H9 (cell line): ENCODE results near the gene CDH4. TPM values are rescaled to one million over a fixed set of nuclear protein-coding genes. Genes with fewer than 3 reads are reported as not detected.

Experiments used
- DNase-seq: peaks from one replicate; pipeline ENCODE4 v3.0.0-alpha.2; 2017
- H2AFZ ChIP-seq: one replicate; pipeline ENCODE4 v1.6.1; 2013; ENCODE audit warnings: mild to moderate bottlenecking, low read length, control low read depth, moderate library complexity
- H2AK5ac ChIP-seq: 2 replicates; pipeline ENCODE4 v1.6.1; 2013; ENCODE audit warnings: low read length, control low read depth, mixed read lengths; ENCODE audit not compliant: insufficient read length
- H2BK120ac ChIP-seq: one replicate; pipeline ENCODE4 v1.6.1; 2013; ENCODE audit warnings: low read depth, mild to moderate bottlenecking, low read length, control low read depth, inconsistent platforms; ENCODE audit not compliant: poor library complexity, severe bottlenecking
- H2BK12ac ChIP-seq: 2 replicates; pipeline ENCODE4 v1.6.1; 2013; ENCODE audit warnings: low read length, control low read depth, mixed read lengths, low read depth; ENCODE audit not compliant: insufficient read length
- H2BK15ac ChIP-seq: 2 replicates; pipeline ENCODE4 v1.6.1; 2013; ENCODE audit warnings: low read depth, low read length, control low read depth
- H2BK20ac ChIP-seq: one replicate; pipeline ENCODE4 v1.6.1; 2013; ENCODE audit warnings: low read depth, mild to moderate bottlenecking, low read length, control low read depth, inconsistent platforms; ENCODE audit not compliant: poor library complexity, severe bottlenecking
- H2BK5ac ChIP-seq: 2 replicates; pipeline ENCODE4 v1.6.1; 2013; ENCODE audit warnings: low read length, control low read depth, mixed read lengths; ENCODE audit not compliant: insufficient read length
- H3K14ac ChIP-seq: 2 replicates; pipeline ENCODE4 v1.6.1; 2013; ENCODE audit warnings: low read length, control low read depth; ENCODE audit not compliant: insufficient read depth
- H3K18ac ChIP-seq: 2 replicates; pipeline ENCODE4 v1.6.1; 2013; ENCODE audit warnings: low read depth, mild to moderate bottlenecking, mixed read lengths, low read length, control low read depth; ENCODE audit not compliant: insufficient read length
- H3K23ac ChIP-seq: 2 replicates; pipeline ENCODE4 v1.6.1; 2013; ENCODE audit warnings: low read length, control low read depth, mixed read lengths, low read depth; ENCODE audit not compliant: insufficient read length
- H3K23me2 ChIP-seq: 2 replicates; pipeline ENCODE4 v1.6.1; 2013; ENCODE audit warnings: low read depth, mild to moderate bottlenecking, mixed read lengths, low read length, control low read depth; ENCODE audit not compliant: insufficient read length, poor library complexity, severe bottlenecking
- H3K27ac ChIP-seq: 2 replicates; pipeline ENCODE4 v1.5.1; 2013; ENCODE audit warnings: low read length, control low read depth, mixed read lengths, low read depth; ENCODE audit not compliant: insufficient read length
- H3K27me3 ChIP-seq: 2 replicates; pipeline ENCODE4 v1.6.1; 2013; ENCODE audit warnings: low read length, control low read depth, inconsistent platforms; ENCODE audit not compliant: insufficient read depth
- H3K4ac ChIP-seq: 2 replicates; pipeline ENCODE4 v1.6.1; 2013; ENCODE audit warnings: low read depth, mild to moderate bottlenecking, control low read depth, inconsistent platforms, low read length, moderate library complexity
- H3K4me1 ChIP-seq: 2 replicates; pipeline ENCODE4 v1.6.1; 2013; ENCODE audit warnings: low read length, control low read depth, inconsistent platforms; ENCODE audit not compliant: insufficient read depth
- H3K4me2 ChIP-seq: 2 replicates; pipeline ENCODE4 v1.6.1; 2013; ENCODE audit warnings: low read length, control low read depth, mixed read lengths; ENCODE audit not compliant: insufficient read length, insufficient read depth
- H3K56ac ChIP-seq: 2 replicates; pipeline ENCODE4 v1.6.1; 2013; ENCODE audit warnings: low read depth, mild to moderate bottlenecking, mixed read lengths, low read length, control low read depth; ENCODE audit not compliant: insufficient read length
- H3K79me1 ChIP-seq: 2 replicates; pipeline ENCODE4 v1.6.1; 2013; ENCODE audit warnings: low read depth, mild to moderate bottlenecking, moderate library complexity, low read length, control low read depth, inconsistent platforms; ENCODE audit not compliant: insufficient read depth, poor library complexity, severe bottlenecking
- H3K79me2 ChIP-seq: 2 replicates; pipeline ENCODE4 v1.6.1; 2013; ENCODE audit warnings: low read length, control low read depth, inconsistent platforms; ENCODE audit not compliant: insufficient read depth
- H3K9ac ChIP-seq: 2 replicates; pipeline ENCODE4 v1.6.1; 2013; ENCODE audit warnings: low read length, control low read depth, mixed read lengths; ENCODE audit not compliant: insufficient read length; ENCODE audit errors: extremely low read depth
- H3K9me3 ChIP-seq: one replicate; pipeline ENCODE4 v1.6.1; 2013; ENCODE audit warnings: low read depth, low read length, inconsistent platforms; ENCODE audit not compliant: control insufficient read depth
- H3T11ph ChIP-seq: one replicate; pipeline ENCODE4 v1.6.1; 2013; ENCODE audit warnings: mild to moderate bottlenecking, low read length, control low read depth, inconsistent platforms
- H4K20me1 ChIP-seq: one replicate; pipeline ENCODE4 v1.6.1; 2013; ENCODE audit not compliant: control insufficient read depth, insufficient read length, insufficient read depth
- H4K5ac ChIP-seq: 2 replicates; pipeline ENCODE4 v1.6.1; 2013; ENCODE audit warnings: low read depth, mild to moderate bottlenecking, mixed read lengths, low read length, control low read depth; ENCODE audit not compliant: insufficient read length
- H4K8ac ChIP-seq: replicated peaks from 2 replicates; pipeline ENCODE4 v1.6.1; 2013; ENCODE audit warnings: low read length, control low read depth, mixed read lengths, low read depth; ENCODE audit not compliant: insufficient read length
- H4K91ac ChIP-seq: 2 replicates; pipeline ENCODE4 v1.6.1; 2013; ENCODE audit warnings: low read depth, mild to moderate bottlenecking, moderate library complexity, mixed read lengths, low read length, control low read depth; ENCODE audit not compliant: insufficient read length
- H3K27ac Mint-ChIP-seq, 3 experiments: 2 replicates in 2 of 3; 3 replicates in 1 of 3; pipeline ENCODE4 v1.8.0; 2020 to 2021; ENCODE audit warnings: mixed read lengths in 3 of 3, mild to moderate bottlenecking in 1 of 3, moderate library complexity in 1 of 3
- H3K27me3 Mint-ChIP-seq: 2 replicates; pipeline ENCODE4 v1.8.0; 2021; ENCODE audit warnings: low read depth, mild to moderate bottlenecking, moderate library complexity, mixed read lengths
- H3K36me3 Mint-ChIP-seq, 3 experiments: 2 replicates in 2 of 3; 3 replicates in 1 of 3; pipeline ENCODE4 v1.8.0; 2020 to 2021; ENCODE audit warnings: low read depth in 3 of 3, mixed read lengths in 3 of 3; ENCODE audit not compliant: insufficient read depth in 1 of 3
- H3K4me1 Mint-ChIP-seq, 2 experiments: 2 replicates each; pipeline ENCODE4 v1.8.0; 2020; ENCODE audit warnings: mixed read lengths in 2 of 2
- H3K4me3 Mint-ChIP-seq, 2 experiments: 2 replicates in 1 of 2; 3 replicates in 1 of 2; pipeline ENCODE4 v1.8.0; 2020 to 2021; ENCODE audit warnings: mild to moderate bottlenecking in 2 of 2, mixed read lengths in 2 of 2, moderate library complexity in 1 of 2
- H3K9me3 Mint-ChIP-seq, 2 experiments: 2 replicates in 1 of 2; 3 replicates in 1 of 2; pipeline ENCODE4 v1.8.0; 2020; ENCODE audit warnings: mild to moderate bottlenecking in 2 of 2, mixed read lengths in 2 of 2, moderate library complexity in 1 of 2
- WGBS: extraction: QIAGEN DNeasy Blood & Tissue Kit; methylation state at CpG from one replicate; pipeline ENCODE4 v1.1.7; 2013; ENCODE audit warnings: missing lambda C conversion rate, low lambda C conversion rate, mixed read lengths; ENCODE audit not compliant: insufficient read length; ENCODE audit errors: extremely low coverage; 5-methylcytosine and 5-hydroxymethylcytosine counted together
- total RNA-seq: library from RNA; stranded (reverse); gene quantifications from 2 replicates; pipeline ENCODE4 v1.2.1, GENCODE V29; 2021
- TF ChIP-seq, protein P1 (sequence below): fragments of 200-600 bp; sonication (generic); conservative IDR thresholded peaks from 3 replicates; pipeline ENCODE4 v1.8.0; 2021; ENCODE audit warnings: antibody characterized with exemption, mild to moderate bottlenecking

The CDH4 gene
- total RNA-seq, 1 experiment from 2014 or later: 3.0 TPM

DNA sequence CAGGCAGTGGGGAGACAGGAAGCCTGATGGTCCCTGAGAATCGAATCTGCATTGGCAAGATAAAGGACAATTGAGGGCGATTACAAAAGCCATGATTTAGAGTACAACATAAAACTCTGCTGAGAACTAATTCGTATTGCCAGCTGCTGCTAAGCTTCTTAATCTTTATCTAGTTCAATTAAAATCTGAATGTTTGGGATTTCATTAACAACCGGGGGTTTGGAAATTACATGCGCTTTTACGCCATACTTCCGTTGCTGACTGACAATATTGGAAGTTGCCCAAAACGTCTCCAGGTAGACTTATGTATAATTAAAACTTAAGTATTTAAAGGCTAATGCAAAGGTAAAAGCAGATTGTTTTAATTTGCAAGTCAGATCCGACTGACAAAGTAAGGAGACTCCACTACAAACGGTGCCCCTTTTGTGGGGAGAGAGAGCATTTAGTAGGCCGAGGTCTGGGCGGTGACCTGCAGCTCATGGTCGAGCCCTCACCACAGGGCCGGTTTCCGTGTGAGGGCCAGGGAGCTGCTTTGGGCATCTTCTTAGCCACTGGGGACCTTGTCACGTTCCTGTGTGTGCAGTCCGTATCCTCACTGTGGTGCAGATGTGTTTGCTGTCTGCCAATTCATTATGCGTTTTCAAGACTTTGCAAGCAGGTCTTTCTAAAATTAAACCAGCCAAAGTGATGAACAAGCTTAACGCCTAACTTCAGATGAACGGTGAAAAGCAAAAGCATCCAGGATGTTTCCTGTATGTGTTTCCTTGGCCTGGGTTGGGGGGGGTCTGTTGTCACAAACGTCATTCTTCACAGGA lies 49.9 kb downstream of the CDH4 start:
- Histone ChIP-seq H3K9me3 (no peaks in the 10 kb centered on the region), H3K23ac (no peak overlapping the region), H2BK120ac (no peak overlapping the region), H3K79me2 (no peaks in the 10 kb centered on the region), H2AFZ (no peak overlapping the region), H3K23me2 (no peaks in the 10 kb centered on the region), H3K18ac (no peak overlapping the region), H3K4me2 (no peak overlapping the region), H3K56ac (no peak overlapping the region), H4K20me1 (no peaks in the 10 kb centered on the region), H4K5ac (no peak overlapping the region), H4K91ac (no peak overlapping the region), H2BK15ac (no peak overlapping the region), H3K27me3 (no peaks in the 10 kb centered on the region), H3K4ac (no peak overlapping the region), H3K79me1 (no peaks in the 10 kb centered on the region), H3K9ac (no peak overlapping the region), H3T11ph (no peak overlapping the region), H2AK5ac (no peak overlapping the region), H3K27ac (no peak overlapping the region), H2BK20ac (no peak overlapping the region), H2BK5ac (no peak overlapping the region), H2BK12ac (no peak overlapping the region), H3K14ac (no peak overlapping the region), H4K8ac (no peak overlapping the region), H3K4me1 (no peaks in the 10 kb centered on the region; the same call in 1 of the 2 replicates)
- TF ChIP-seq, protein P1, sequence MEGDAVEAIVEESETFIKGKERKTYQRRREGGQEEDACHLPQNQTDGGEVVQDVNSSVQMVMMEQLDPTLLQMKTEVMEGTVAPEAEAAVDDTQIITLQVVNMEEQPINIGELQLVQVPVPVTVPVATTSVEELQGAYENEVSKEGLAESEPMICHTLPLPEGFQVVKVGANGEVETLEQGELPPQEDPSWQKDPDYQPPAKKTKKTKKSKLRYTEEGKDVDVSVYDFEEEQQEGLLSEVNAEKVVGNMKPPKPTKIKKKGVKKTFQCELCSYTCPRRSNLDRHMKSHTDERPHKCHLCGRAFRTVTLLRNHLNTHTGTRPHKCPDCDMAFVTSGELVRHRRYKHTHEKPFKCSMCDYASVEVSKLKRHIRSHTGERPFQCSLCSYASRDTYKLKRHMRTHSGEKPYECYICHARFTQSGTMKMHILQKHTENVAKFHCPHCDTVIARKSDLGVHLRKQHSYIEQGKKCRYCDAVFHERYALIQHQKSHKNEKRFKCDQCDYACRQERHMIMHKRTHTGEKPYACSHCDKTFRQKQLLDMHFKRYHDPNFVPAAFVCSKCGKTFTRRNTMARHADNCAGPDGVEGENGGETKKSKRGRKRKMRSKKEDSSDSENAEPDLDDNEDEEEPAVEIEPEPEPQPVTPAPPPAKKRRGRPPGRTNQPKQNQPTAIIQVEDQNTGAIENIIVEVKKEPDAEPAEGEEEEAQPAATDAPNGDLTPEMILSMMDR: no peak
- no peak overlapping the region for H3K4me3 Mint-ChIP-seq
- peaks cover 14% of the 10 kb centered on the region for H3K27me3 Mint-ChIP-seq
- H3K27ac Mint-ChIP-seq: no peak overlapping the region
- no peak for DNase-seq
- H3K9me3 Mint-ChIP-seq: no peaks in the 10 kb centered on the region
- no peaks in the 10 kb centered on the region for H3K36me3 Mint-ChIP-seq
- WGBS: no CpG with 5 or more reads among the region's 21 CpGs
- peaks cover 17 to 19% of the 10 kb centered on the region in 2 experiments for H3K4me1 Mint-ChIP-seq
